ENCODE measurements around the gene BIRC3. TPM values are rescaled to one million over a fixed set of nuclear protein-coding genes. Genes with fewer than 3 reads are reported as not detected.

BIRC3 gene
- total and polyA plus RNA-seq, 2 of the 4 experiments (the other 2 are of a cell fraction) = 2.2 to 5.0 TPM

DNA sequence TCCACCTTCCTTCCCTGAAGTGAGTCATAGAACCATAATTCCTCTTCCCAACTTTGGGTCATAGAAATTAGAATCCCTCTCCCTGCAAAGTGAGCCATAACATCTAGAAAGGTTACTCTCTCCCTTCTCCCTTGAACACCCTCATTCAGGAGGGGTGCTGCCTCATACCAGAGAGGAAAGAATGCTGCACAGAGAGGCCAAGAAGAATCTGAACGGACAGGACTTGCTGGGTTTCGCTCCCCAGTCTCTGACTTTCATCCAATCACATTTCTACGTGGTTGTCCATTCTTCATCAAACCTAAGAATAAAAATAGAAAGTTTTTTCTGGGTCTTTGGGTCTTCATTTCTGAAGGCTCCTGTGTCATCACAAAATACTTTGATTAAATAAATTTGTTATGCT is 31.0 kb upstream of the BIRC3 start:
- Histone ChIP-seq H4K5ac (ENCODE audit: low read depth, low read length) (no peak overlapping the region), H4K20me1 (ENCODE audit: insufficient read depth, low read length) (no peaks in the 10 kb centered on the region), H3K27ac (ENCODE audit: insufficient read depth, low read length) (no peak overlapping the region), H2AFZ (replicated peaks; ENCODE audit: low read length, poor library complexity) (no peak overlapping the region), H3K79me1 (ENCODE audit: low read depth in 1 of 2, low read length in 2 of 2) (no peaks in the 10 kb centered on the region), H3K4ac (ENCODE audit: low read depth, low read length) (no peak overlapping the region), H2BK5ac (ENCODE audit: low read depth, low read length, poor library complexity, severe bottlenecking) (no peak overlapping the region), H3K4me1 (ENCODE audit: control insufficient read depth, insufficient read depth, low read length) (peaks cover 5% of the 10 kb centered on the region), H2BK20ac (ENCODE audit: low read depth, low read length) (no peak overlapping the region), H4K91ac (ENCODE audit: insufficient read depth, low read depth, low read length) (no peak overlapping the region), H3K23ac (ENCODE audit: low read depth, low read length) (no peak overlapping the region), H2AK5ac (ENCODE audit: low read depth, low read length) (no peak overlapping the region), H3K4me2 (ENCODE audit: low read depth, low read length) (no peak overlapping the region), H3K56ac (ENCODE audit: extremely low read depth, insufficient read depth, low read length) (no peak overlapping the region), H2BK120ac (ENCODE audit: low read depth, low read length) (no peak overlapping the region), H2AK9ac (replicated peaks; ENCODE audit: low read depth, low read length, poor library complexity) (no peak overlapping the region), H3K9me1 (ENCODE audit: insufficient read depth, low read length) (no peaks in the 10 kb centered on the region), H4K8ac (ENCODE audit: low read depth in 2 of 2, low read length in 2 of 2) (no peak overlapping the region), H2BK15ac (ENCODE audit: low read depth, low read length) (no peak overlapping the region), H3K18ac (ENCODE audit: low read depth, low read length) (no peak overlapping the region), H3K9ac (ENCODE audit: low read depth, low read length) (no peak overlapping the region), H3K36me3 (ENCODE audit: control insufficient read depth, insufficient read depth, low read length) (no peaks in the 10 kb centered on the region), H3K4me3 (ENCODE audit: insufficient read depth, low read depth, low read length) (no peak overlapping the region), H3K14ac (replicated peaks; ENCODE audit: low read depth, low read length) (no peak overlapping the region), H3K9me3 (ENCODE audit: control insufficient read depth, insufficient read depth, low read length) (no peaks in the 10 kb centered on the region), H3K27me3 (ENCODE audit: control insufficient read depth, insufficient read depth, low read length) (no peaks in the 10 kb centered on the region)
- dilution Hi-C loops (cut with HindIII; ENCODE audit: low sequenced_read_pairs, unreplicated experiment) (no loop called here), in situ Hi-C loops (cut with MboI; ENCODE audit: low sequenced_read_pairs) (loop anchor here (5.0 to 25.0 kb wide), 2 partner anchors 101 to 211 kb away; no protein-coding TSS in a partner anchor), intact Hi-C loops (cut with micrococcal nuclease) (loop anchor here (10.0 kb wide), 1 partner anchor 421 kb away; no protein-coding TSS in a partner anchor)
- ChIA-PET CTCF (interaction anchor here (0.6 to 0.8 kb wide), 2 partner anchors 23 to 39 kb away, joined by 3 read pairs; no protein-coding TSS in a partner anchor), POLR2A (ENCODE audit: unreplicated experiment) (no interaction called here)
- no CpG with 5 or more reads among the region's 3 CpGs for WGBS, 2 experiments (ENCODE audit: extremely low coverage in 2 of 2, insufficient read length in 1 of 2)
- no TSS peak for BruUV-seq (replicated peaks)
- ATAC-seq (ENCODE audit: low read depth) (no peak), DNase-seq (no peak)
- no peak for TF ChIP-seq RCOR1 (IDR thresholded peaks at IDR 0.05; ENCODE audit: insufficient replicate concordance, low read length)
- no peak for TF ChIP-seq RFX5 (IDR thresholded peaks at IDR 0.05; ENCODE audit: low read depth, low read length)
- no peak for TF ChIP-seq CEBPB (IDR thresholded peaks at IDR 0.05; ENCODE audit: low read depth, low read length)
- no peak for TF ChIP-seq MAZ (IDR thresholded peaks at IDR 0.05; ENCODE audit: borderline replicate concordance, low read depth, low read length)
- TF ChIP-seq BHLHE40 (IDR thresholded peaks at IDR 0.05; ENCODE audit: low read depth, low read length) = no peak
- no peak for TF ChIP-seq POLR2A (IDR thresholded peaks at IDR 0.05; ENCODE audit: low read depth, low read length)
- TF ChIP-seq MXI1 (IDR thresholded peaks at IDR 0.05; ENCODE audit: borderline replicate concordance, low read depth, low read length) = no peak
- TF ChIP-seq, protein P1, sequence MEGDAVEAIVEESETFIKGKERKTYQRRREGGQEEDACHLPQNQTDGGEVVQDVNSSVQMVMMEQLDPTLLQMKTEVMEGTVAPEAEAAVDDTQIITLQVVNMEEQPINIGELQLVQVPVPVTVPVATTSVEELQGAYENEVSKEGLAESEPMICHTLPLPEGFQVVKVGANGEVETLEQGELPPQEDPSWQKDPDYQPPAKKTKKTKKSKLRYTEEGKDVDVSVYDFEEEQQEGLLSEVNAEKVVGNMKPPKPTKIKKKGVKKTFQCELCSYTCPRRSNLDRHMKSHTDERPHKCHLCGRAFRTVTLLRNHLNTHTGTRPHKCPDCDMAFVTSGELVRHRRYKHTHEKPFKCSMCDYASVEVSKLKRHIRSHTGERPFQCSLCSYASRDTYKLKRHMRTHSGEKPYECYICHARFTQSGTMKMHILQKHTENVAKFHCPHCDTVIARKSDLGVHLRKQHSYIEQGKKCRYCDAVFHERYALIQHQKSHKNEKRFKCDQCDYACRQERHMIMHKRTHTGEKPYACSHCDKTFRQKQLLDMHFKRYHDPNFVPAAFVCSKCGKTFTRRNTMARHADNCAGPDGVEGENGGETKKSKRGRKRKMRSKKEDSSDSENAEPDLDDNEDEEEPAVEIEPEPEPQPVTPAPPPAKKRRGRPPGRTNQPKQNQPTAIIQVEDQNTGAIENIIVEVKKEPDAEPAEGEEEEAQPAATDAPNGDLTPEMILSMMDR (conservative IDR thresholded peaks at IDR 0.05; ENCODE audit: low read depth, low read length) = no peak

Measured in IMR-90 (cell line).